Measurements from ENCODE around the gene THSD7B.
A peak's percentile ranks its signal among the peaks of the same experiment; 100 is the strongest.

Gene THSD7B

GRCh38 chr2:137233091-137233490 lies 467.7 kb downstream of the THSD7B start:
- no peak for TF ChIP-seq CTCF (IDR thresholded peaks at IDR 0.05; ENCODE audit: unreplicated experiment in 3 of 3)
- H3K27me3 Mint-ChIP-seq (ENCODE audit: low read depth): peaks cover 6% of the 10 kb centered on the region
- H3K9me3 Mint-ChIP-seq: no peaks in the 10 kb centered on the region
- H3K4me3 Mint-ChIP-seq: no peak overlapping the region
- no peak overlapping the region for H3K27ac Mint-ChIP-seq
- H3K36me3 Mint-ChIP-seq (ENCODE audit: low read depth): no peaks in the 10 kb centered on the region
- H3K4me1 Mint-ChIP-seq: no peaks in the 10 kb centered on the region

- Mint-ChIP-seq H3K36me3 (ENCODE audit: low read depth) (no peaks in the 10 kb centered on the region), H3K4me3 (no peak overlapping the region), H3K27ac (peak overlapping the region in 1 of 3 experiments; percentile 48), H3K4me1 (no peaks in the 10 kb centered on the region), H3K9me3 (no peaks in the 10 kb centered on the region), H3K27me3 (ENCODE audit: low read depth) (no peaks in the 10 kb centered on the region)
- TF ChIP-seq CTCF (IDR thresholded peaks at IDR 0.05; ENCODE audit: unreplicated experiment in 3 of 3): no peak
Measured at GRCh38 chr2:137237055-137237454, 471.7 kb downstream of the THSD7B start.

- no peaks in the 10 kb centered on the region for H3K36me3 Mint-ChIP-seq (ENCODE audit: low read depth)
- no peaks in the 10 kb centered on the region for H3K9me3 Mint-ChIP-seq
- H3K27me3 Mint-ChIP-seq (ENCODE audit: low read depth): no peaks in the 10 kb centered on the region
- H3K4me1 Mint-ChIP-seq: no peaks in the 10 kb centered on the region
- TF ChIP-seq CTCF (IDR thresholded peaks at IDR 0.05; ENCODE audit: unreplicated experiment in 3 of 3): no peak
- H3K4me3 Mint-ChIP-seq: no peak overlapping the region
- no peak overlapping the region for H3K27ac Mint-ChIP-seq
Measured at GRCh38 chr2:137238065-137238464, 472.7 kb downstream of the THSD7B start.

- H3K4me1 Mint-ChIP-seq: no peaks in the 10 kb centered on the region
- no peak overlapping the region for H3K4me3 Mint-ChIP-seq
- TF ChIP-seq CTCF (IDR thresholded peaks at IDR 0.05; ENCODE audit: unreplicated experiment in 3 of 3): no peak
- no peaks in the 10 kb centered on the region for H3K36me3 Mint-ChIP-seq (ENCODE audit: low read depth)
- H3K27ac Mint-ChIP-seq: no peak overlapping the region
- H3K27me3 Mint-ChIP-seq (ENCODE audit: low read depth): peaks cover 3% of the 10 kb centered on the region
- H3K9me3 Mint-ChIP-seq: no peaks in the 10 kb centered on the region
Measured at GRCh38 chr2:137249463-137250130, 484.3 kb downstream of the THSD7B start.

GRCh38 chr2:137250401-137250800 lies 485.1 kb downstream of the THSD7B start:
- peaks cover 3% of the 10 kb centered on the region for H3K27me3 Mint-ChIP-seq (ENCODE audit: low read depth)
- H3K36me3 Mint-ChIP-seq (ENCODE audit: low read depth): no peaks in the 10 kb centered on the region
- no peak overlapping the region for H3K4me3 Mint-ChIP-seq
- no peaks in the 10 kb centered on the region for H3K4me1 Mint-ChIP-seq
- H3K27ac Mint-ChIP-seq: no peak overlapping the region
- no peak for TF ChIP-seq CTCF (IDR thresholded peaks at IDR 0.05; ENCODE audit: unreplicated experiment in 3 of 3)
- no peaks in the 10 kb centered on the region for H3K9me3 Mint-ChIP-seq

- peaks cover 3% of the 10 kb centered on the region for H3K27me3 Mint-ChIP-seq (ENCODE audit: low read depth)
- H3K27ac Mint-ChIP-seq: no peak overlapping the region
- no peaks in the 10 kb centered on the region for H3K36me3 Mint-ChIP-seq (ENCODE audit: low read depth)
- TF ChIP-seq CTCF (IDR thresholded peaks at IDR 0.05; ENCODE audit: unreplicated experiment in 3 of 3): no peak
- no peaks in the 10 kb centered on the region for H3K4me1 Mint-ChIP-seq
- H3K4me3 Mint-ChIP-seq: no peak overlapping the region
- no peaks in the 10 kb centered on the region for H3K9me3 Mint-ChIP-seq
Measured at GRCh38 chr2:137251045-137251444, 485.7 kb downstream of the THSD7B start.

Data from nephron (organoid).